Stomach smooth muscle (tissue), 2 donors: ENCODE measurements around the gene BSG.

Experiments used
- H3K27ac ChIP-seq: one replicate; pipeline ENCODE4 v1.7.0; 2013; ENCODE audit warnings: mild to moderate bottlenecking, low read length, inconsistent platforms
- H3K27me3 ChIP-seq, 2 donors: one replicate each; pipeline ENCODE4 v1.7.0; 2013; ENCODE audit warnings: low read length in 2 of 2; ENCODE audit not compliant: insufficient read depth in 2 of 2, control insufficient read depth in 1 of 2
- H3K36me3 ChIP-seq, 2 donors: one replicate each; pipeline ENCODE4 v1.7.0; 2013; ENCODE audit warnings: low read length in 2 of 2; ENCODE audit not compliant: control insufficient read depth in 2 of 2, insufficient read depth in 2 of 2
- H3K4me1 ChIP-seq: one replicate; pipeline ENCODE4 v1.7.0; 2013; ENCODE audit warnings: low read length; ENCODE audit not compliant: control insufficient read depth, insufficient read depth
- H3K4me3 ChIP-seq, 2 donors: one replicate each; pipeline ENCODE4 v1.7.0; 2013; ENCODE audit warnings: low read length in 2 of 2
- H3K9ac ChIP-seq, 2 donors: one replicate each; pipeline ENCODE4 v1.7.0; 2013; ENCODE audit warnings: low read length in 2 of 2, mild to moderate bottlenecking in 1 of 2
- H3K9me3 ChIP-seq, 2 donors: one replicate each; pipeline ENCODE4 v1.7.0; 2013; ENCODE audit warnings: low read length in 2 of 2; ENCODE audit not compliant: control insufficient read depth in 2 of 2
- donor health status: healthy.
- donor health status: Pancreatic carcinoma.

Gene BSG

GRCh38 chr19:533364-534058 lies 38.9 kb upstream of the BSG start:
- Histone ChIP-seq H3K4me1 (peaks cover 38% of the 10 kb centered on the region), H3K36me3 (peaks cover 18 to 27% of the 10 kb centered on the region in 2 donors), H3K27me3 (no peaks in the 10 kb centered on the region), H3K4me3 (peak overlapping the region; percentile 88 to 94), H3K9ac (peak overlapping the region; percentile 85 to 88), H3K27ac (peak overlapping the region; percentile 91), H3K9me3 (no peaks in the 10 kb centered on the region)

GRCh38 chr19:534088-534487 lies 38.3 kb upstream of the BSG start:
- no peaks in the 10 kb centered on the region for H3K9me3 ChIP-seq
- peak overlapping the region; percentile 91 for H3K27ac ChIP-seq
- peak overlapping the region; percentile 88 to 94 for H3K4me3 ChIP-seq
- H3K27me3 ChIP-seq = no peaks in the 10 kb centered on the region
- H3K4me1 ChIP-seq = peaks cover 38% of the 10 kb centered on the region
- H3K36me3 ChIP-seq = peaks cover 20 to 31% of the 10 kb centered on the region in 2 donors
- H3K9ac ChIP-seq = peak overlapping the region; percentile 85 to 88

DNA sequence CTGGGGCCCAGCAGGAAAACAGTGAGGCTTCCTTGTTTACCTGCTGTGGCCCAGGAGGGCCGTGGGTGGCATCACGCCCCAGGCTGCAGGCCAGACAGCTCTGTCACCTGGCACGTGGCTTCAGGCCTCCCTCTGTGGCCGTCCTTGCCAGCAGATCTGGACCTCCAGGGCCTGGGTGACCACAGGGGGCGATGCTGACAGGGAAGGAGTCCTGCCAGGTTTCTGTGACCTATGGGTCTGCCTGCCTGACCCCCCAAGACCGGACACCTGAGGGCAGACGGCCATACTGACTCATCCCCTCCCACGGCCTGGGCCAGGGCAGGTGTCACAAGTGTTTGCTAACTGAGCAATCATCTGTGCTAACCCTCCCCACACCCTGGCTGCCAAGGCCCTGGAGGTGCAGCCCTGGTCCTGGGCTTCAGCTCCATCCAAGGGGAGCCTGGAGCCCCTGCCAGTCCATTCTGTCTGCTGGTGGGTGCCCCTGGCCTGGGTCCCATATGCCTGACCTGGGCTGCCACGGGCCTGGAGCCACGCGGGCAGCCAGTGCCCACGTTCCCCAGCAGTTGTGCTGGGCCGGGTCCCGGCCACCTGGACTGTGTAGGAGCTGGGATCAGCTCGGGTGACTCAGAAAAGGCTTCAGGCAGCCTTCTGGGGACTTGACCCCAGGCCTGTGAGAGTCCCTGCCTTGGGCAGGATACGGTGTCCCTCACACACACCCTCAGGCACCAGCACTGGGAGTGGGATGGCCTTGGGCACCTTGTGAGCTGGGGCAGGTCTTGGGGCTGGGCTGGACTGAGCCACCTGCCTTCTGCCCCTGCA lies 37.2 kb upstream of the BSG start:
- H3K27me3 ChIP-seq = no peaks in the 10 kb centered on the region
- peaks cover 36% of the 10 kb centered on the region for H3K4me1 ChIP-seq
- H3K36me3 ChIP-seq = peaks cover 22 to 36% of the 10 kb centered on the region in 2 donors
- H3K9ac ChIP-seq = peak overlapping the region; percentile 5 to 13
- peak overlapping the region in 1 of 2 donors; percentile 22 for H3K4me3 ChIP-seq
- H3K9me3 ChIP-seq = no peaks in the 10 kb centered on the region
- peak overlapping the region; percentile 11 for H3K27ac ChIP-seq

DNA sequence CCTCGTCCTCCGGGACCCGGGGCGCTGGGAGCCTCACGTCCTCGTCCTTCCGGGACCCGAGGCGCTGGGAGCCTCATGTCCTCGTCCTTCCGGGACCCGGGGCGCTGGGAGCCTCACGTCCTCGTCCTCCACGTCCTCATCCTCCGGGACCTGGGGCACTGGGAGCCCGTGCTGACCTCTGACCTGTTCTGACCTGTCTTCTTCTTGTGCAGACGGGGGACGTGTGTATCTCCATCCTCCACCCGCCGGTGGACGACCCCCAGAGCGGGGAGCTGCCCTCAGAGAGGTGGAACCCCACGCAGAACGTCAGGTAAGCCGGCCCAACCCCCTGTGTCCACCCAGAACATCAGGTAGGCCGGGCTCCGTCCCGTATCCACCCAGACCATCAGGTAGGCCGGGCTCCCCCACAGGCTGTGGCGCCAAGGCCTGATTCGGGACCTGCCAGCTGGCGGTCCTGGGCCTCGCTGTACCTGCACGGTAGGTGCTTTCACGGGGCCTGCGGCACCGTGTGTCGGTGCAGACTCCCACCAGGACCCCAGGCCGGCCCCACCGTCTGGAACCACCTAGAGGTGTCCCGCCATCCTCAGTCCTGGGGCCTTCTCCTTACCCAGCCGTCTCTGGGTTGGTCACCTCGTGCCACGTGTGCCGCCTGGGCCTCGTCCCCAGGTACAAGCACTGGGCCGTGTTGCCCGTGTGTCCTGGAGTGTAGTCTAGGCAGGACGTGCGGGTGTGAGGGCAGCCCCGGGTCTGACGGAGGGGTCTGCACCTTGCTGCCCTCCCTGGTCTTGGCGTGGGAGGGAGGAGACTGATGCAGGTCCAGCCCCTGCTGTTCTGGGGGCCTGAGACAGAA lies 36.1 kb upstream of the BSG start:
- Histone ChIP-seq H3K27ac (no peak overlapping the region), H3K4me3 (no peak overlapping the region), H3K9ac (no peak overlapping the region), H3K9me3 (no peaks in the 10 kb centered on the region), H3K4me1 (peaks cover 31% of the 10 kb centered on the region), H3K27me3 (no peaks in the 10 kb centered on the region), H3K36me3 (peaks cover 23 to 36% of the 10 kb centered on the region in 2 donors)

- Histone ChIP-seq H3K9me3 (no peaks in the 10 kb centered on the region), H3K27ac (no peak overlapping the region), H3K36me3 (peaks cover 29 to 36% of the 10 kb centered on the region in 2 donors)
Observed at GRCh38 chr19:536881-537404, 35.5 kb upstream of the BSG start.

GRCh38 chr19:538641-539428 lies 33.6 kb upstream of the BSG start:
- Histone ChIP-seq H3K4me3 (no peak overlapping the region), H3K9ac (no peak overlapping the region), H3K4me1 (peaks cover 21% of the 10 kb centered on the region), H3K27ac (no peak overlapping the region), H3K36me3 (peaks cover 29 to 36% of the 10 kb centered on the region in 2 donors), H3K27me3 (no peaks in the 10 kb centered on the region), H3K9me3 (no peaks in the 10 kb centered on the region)

More at GRCh38 chr19:536881-537404, 35.5 kb upstream of the BSG start:
- Histone ChIP-seq H3K27me3 (no peaks in the 10 kb centered on the region), H3K4me1 (peaks cover 31% of the 10 kb centered on the region), H3K9ac (no peak overlapping the region), H3K4me3 (no peak overlapping the region)

GRCh38 chr19:539429-540030 lies 32.9 kb upstream of the BSG start:
- H3K4me1 ChIP-seq = peaks cover 14% of the 10 kb centered on the region
- H3K4me3 ChIP-seq = no peak overlapping the region
- no peaks in the 10 kb centered on the region for H3K9me3 ChIP-seq
- no peaks in the 10 kb centered on the region for H3K27me3 ChIP-seq
- H3K27ac ChIP-seq = no peak overlapping the region
- peaks cover 29 to 36% of the 10 kb centered on the region in 2 donors for H3K36me3 ChIP-seq
- H3K9ac ChIP-seq = no peak overlapping the region

DNA sequence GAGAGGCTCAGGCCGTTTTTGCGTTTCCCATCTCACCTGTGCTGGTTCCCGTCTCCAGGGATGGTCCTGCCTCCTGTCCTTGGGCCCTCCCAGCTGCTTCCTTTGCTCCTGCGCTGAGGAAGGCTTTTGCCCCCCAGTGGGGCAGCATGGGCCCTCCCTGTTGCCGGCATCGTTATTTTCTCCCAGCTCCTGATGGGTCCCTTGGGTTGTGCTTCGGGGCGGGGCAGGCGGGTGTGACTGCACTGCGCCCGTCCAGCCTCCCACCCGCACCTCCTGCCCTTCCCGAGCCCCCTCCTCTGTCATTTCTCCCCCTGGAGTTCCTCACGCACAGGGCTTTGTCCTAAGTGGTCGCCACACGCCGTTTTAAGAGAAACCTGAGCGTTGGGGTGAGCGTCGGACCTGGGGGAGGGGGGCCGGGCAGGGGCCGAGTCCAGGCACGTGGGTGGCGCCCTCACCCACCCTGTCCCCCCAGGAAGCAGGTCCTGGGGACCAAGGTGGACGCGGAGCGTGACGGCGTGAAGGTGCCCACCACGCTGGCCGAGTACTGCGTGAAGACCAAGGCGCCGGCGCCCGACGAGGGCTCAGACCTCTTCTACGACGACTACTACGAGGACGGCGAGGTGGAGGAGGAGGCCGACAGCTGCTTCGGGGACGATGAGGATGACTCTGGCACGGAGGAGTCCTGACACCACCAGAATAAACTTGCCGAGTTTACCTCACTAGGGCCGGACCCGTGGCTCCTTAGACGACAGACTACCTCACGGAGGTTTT lies 31.3 kb upstream of the BSG start:
- no peaks in the 10 kb centered on the region for H3K27me3 ChIP-seq
- H3K27ac ChIP-seq = no peak overlapping the region
- no peak overlapping the region for H3K4me3 ChIP-seq
- peaks cover 2% of the 10 kb centered on the region for H3K4me1 ChIP-seq
- no peak overlapping the region for H3K9ac ChIP-seq
- H3K36me3 ChIP-seq = peaks cover 28 to 29% of the 10 kb centered on the region in 2 donors
- H3K9me3 ChIP-seq = no peaks in the 10 kb centered on the region

- Histone ChIP-seq H3K9me3 (no peaks in the 10 kb centered on the region), H3K27me3 (no peaks in the 10 kb centered on the region), H3K36me3 (peaks cover 22 to 23% of the 10 kb centered on the region in 2 donors), H3K4me1 (peaks cover 2% of the 10 kb centered on the region), H3K4me3 (no peak overlapping the region), H3K9ac (no peak overlapping the region), H3K27ac (no peak overlapping the region)
Observed at GRCh38 chr19:541699-542098, 30.7 kb upstream of the BSG start.
